ENCODE measurements around the gene SIPA1L3.

The SIPA1L3 gene

GRCh38 chr19:38001158-38001781 is 94.3 kb downstream of the SIPA1L3 start:
- no peak for DNase-seq

- peak; percentile 94 for DNase-seq
Observed at GRCh38 chr19:38003438-38004185, 96.6 kb downstream of the SIPA1L3 start.

GRCh38 chr19:38004186-38004520 is 97.1 kb downstream of the SIPA1L3 start:
- DNase-seq: no peak

- DNase-seq: peak; percentile 98
Observed at GRCh38 chr19:38004521-38005223, 97.7 kb downstream of the SIPA1L3 start.

GRCh38 chr19:38005224-38005614 is 98.2 kb downstream of the SIPA1L3 start:
- no peak for DNase-seq

- no peak for DNase-seq
Observed at GRCh38 chr19:38006361-38007045, 99.5 kb downstream of the SIPA1L3 start.

GRCh38 chr19:38009650-38010242 is 102.7 kb downstream of the SIPA1L3 start:
- DNase-seq: no peak

- DNase-seq: no peak
Observed at GRCh38 chr19:38011426-38011825, 104.4 kb downstream of the SIPA1L3 start.

- DNase-seq: no peak
Observed at GRCh38 chr19:38012290-38012689, 105.3 kb downstream of the SIPA1L3 start.

- DNase-seq: no peak
Observed at GRCh38 chr19:38012944-38013343, 105.9 kb downstream of the SIPA1L3 start.

GRCh38 chr19:38013913-38014580 is 107.0 kb downstream of the SIPA1L3 start:
- DNase-seq: no peak

GRCh38 chr19:38015216-38015615 is 108.2 kb downstream of the SIPA1L3 start:
- DNase-seq: no peak

GRCh38 chr19:38015761-38016160 is 108.8 kb downstream of the SIPA1L3 start:
- no peak for DNase-seq

GRCh38 chr19:38017401-38018151 is 110.6 kb downstream of the SIPA1L3 start:
- DNase-seq: no peak

- no peak for DNase-seq
Observed at GRCh38 chr19:38018694-38019395, 111.8 kb downstream of the SIPA1L3 start.

- no peak for DNase-seq
Observed at GRCh38 chr19:38019396-38019724, 112.4 kb downstream of the SIPA1L3 start.

GRCh38 chr19:38020311-38020710 is 113.3 kb downstream of the SIPA1L3 start:
- no peak for DNase-seq

- no peak for DNase-seq
Observed at GRCh38 chr19:38021352-38021751, 114.3 kb downstream of the SIPA1L3 start.

GRCh38 chr19:38022791-38023670 is 116.0 kb downstream of the SIPA1L3 start:
- DNase-seq: no peak
